Coronary artery (tissue), 2 donors: ENCODE results near the gene HOXC6.

ENCODE experiments used
- DNase-seq: peaks from one replicate; pipeline ENCODE4 v3.0.0-alpha.2; 2017; ENCODE audit warnings: low spot score
- H3K27ac ChIP-seq, 2 donors: fragments of 200-600 bp; sonication (generic); one replicate each; pipeline ENCODE4 v1.5.1; 2016 to 2019
- H3K4me3 ChIP-seq: fragments of 200-600 bp; sonication (generic); 2 replicates; pipeline ENCODE4 v1.5.1; 2016; ENCODE audit warnings: mild to moderate bottlenecking, moderate library complexity
- CTCF ChIP-seq: fragments of 200-600 bp; sonication (generic); IDR thresholded peaks from one replicate; pipeline ENCODE4 v1.5.1; 2019; ENCODE audit warnings: antibody characterized with exemption

The HOXC6 gene

GRCh38 chr12:53982648-53983567 lies 45.3 kb upstream of the HOXC6 start:
- no peak for DNase-seq
- TF ChIP-seq CTCF: no peak
- Histone ChIP-seq H3K4me3 (no peak overlapping the region), H3K27ac (no peak overlapping the region)

- no peak overlapping the region for H3K27ac ChIP-seq
- TF ChIP-seq CTCF: no peak
- DNase-seq: no peak
- H3K4me3 ChIP-seq: no peak overlapping the region
These were observed 44.7 kb upstream of the HOXC6 start for GRCh38 chr12:53983568-53983949.

- no peak overlapping the region for H3K4me3 ChIP-seq
- H3K27ac ChIP-seq: no peak overlapping the region
- DNase-seq: no peak
- TF ChIP-seq CTCF: no peak
These were observed 44.2 kb upstream of the HOXC6 start for GRCh38 chr12:53983950-53984572.

GRCh38 chr12:53984901-53985691 lies 43.1 kb upstream of the HOXC6 start, which contains the start of gene HOXC10:
HOXC10 (plus strand) TSS chr12:53985146; CDS start chr12:53985260, 114 bp downstream.
- DNase-seq: no peak
- Histone ChIP-seq H3K4me3 (peak within 1 kb of the TSS; percentile 50), H3K27ac (no peak within 1 kb of the TSS)
- peak; percentile 32 for TF ChIP-seq CTCF

GRCh38 chr12:53985692-53985993 lies 42.6 kb upstream of the HOXC6 start:
- no peak for TF ChIP-seq CTCF
- DNase-seq: no peak
- Histone ChIP-seq H3K27ac (no peak overlapping the region), H3K4me3 (peak overlapping the region; percentile 50)

- Histone ChIP-seq H3K27ac (no peak overlapping the region), H3K4me3 (peak overlapping the region; percentile 50)
- no peak for TF ChIP-seq CTCF
- no peak for DNase-seq
These were observed 42.1 kb upstream of the HOXC6 start for GRCh38 chr12:53985994-53986685.
